Activated T-helper 1 cell treated with anti-CD3 and anti-CD28 coated beads, Interleukin-2, amount 50 U/mL, for 16 hours (primary cell): ENCODE results near the gene SLC38A5.
A peak's percentile ranks its signal among the peaks of the same experiment; 100 is the strongest.
"Not testable (repeated sequence)": the region's sequence is repeated elsewhere in the genome, so short reads cannot be mapped to it uniquely, and the experiment has no call there.

Experiments
- DNase-seq, 2 donors: peaks; one replicate each; pipeline ENCODE4 v3.0.0-alpha.2; 2020; ENCODE audit warnings: low read depth in 1 of 2, low spot score in 1 of 2

SLC38A5 gene

DNA sequence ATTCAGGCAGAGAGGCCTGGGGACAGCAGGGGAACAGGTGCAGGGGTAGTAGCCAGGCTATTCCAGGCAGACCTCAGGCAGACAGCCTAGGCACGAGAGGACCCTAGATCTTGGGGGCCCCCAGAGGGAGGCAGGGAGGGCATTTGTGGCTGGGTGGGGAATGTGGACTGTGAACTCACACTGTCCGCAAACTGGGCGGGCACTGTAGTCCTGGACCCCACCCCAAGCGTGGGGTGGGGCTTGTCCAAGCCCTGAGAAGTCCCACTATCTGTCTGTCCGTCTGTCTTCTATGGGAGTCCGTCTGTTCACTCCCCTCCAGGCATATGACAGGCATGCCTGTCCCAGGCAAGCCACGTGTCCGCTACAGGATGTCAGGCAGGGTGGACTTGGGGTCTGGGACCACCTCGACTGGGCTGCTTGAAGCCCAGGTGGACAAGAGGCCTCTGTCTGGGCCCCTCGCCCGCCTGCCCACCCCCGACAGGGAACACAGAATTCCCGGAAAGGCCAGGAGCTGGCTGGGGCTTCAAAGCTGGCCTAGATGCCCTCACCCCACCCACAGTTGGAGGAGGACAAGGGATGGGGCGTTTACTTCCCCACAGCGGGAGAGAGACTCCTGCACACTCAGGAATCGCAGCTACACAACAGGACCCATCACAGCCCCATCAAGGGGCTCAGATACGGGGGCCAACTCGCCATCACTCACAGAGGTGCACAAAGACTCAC is at the start of gene SLC38A5:
Gene SLC38A5 (minus strand): TSS at position 151 of the 723 bp plus-strand sequence. CDS start 2,336 bp downstream, outside the sequence.
- DNase-seq = no peak

- not testable (repeated sequence) for DNase-seq
Measured at GRCh38 chrX:48519481-48519880, 49.4 kb upstream of the SLC38A5 start.

- DNase-seq = no peak
Measured at GRCh38 chrX:48516987-48517386, 46.9 kb upstream of the SLC38A5 start.

GRCh38 chrX:48516285-48516684 is 46.2 kb upstream of the SLC38A5 start:
- DNase-seq = no peak

- no peak for DNase-seq
Measured at GRCh38 chrX:48515842-48516241, 45.8 kb upstream of the SLC38A5 start.

GRCh38 chrX:48514868-48515460 is 44.9 kb upstream of the SLC38A5 start:
- DNase-seq = no peak

DNA sequence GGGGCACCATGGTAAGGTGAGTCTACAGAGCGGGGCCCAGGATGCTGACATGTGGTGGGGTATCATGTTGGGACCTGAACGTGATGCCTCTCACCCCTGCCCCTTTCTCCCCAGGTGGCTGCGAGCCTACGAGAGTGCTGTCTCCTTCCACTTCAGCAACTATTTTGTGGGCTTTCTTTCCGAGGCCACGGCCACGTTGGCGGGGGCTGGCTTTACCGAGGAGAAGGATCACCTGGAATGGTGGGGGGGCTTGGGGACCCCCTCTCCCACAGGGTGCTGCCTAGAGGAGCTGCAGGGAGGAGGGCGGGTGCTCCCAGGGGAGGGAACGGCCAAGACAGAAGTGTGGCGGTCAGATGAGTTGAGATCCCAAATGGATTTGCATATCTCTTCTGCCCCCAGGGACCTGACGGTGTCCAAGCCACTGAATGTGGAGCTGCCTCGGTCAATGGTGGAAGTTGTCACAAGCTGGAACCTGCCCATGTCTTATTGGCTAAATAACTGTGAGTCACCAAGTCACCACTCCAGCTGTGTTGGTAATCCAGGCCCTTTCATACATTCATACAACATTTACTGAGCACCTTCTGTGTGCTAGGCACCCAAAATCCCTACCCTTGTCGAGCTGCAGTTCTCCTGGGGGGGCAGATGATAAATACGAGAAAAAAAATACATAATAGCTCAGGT is 44.2 kb upstream of the SLC38A5 start:
- no peak for DNase-seq

- DNase-seq = no peak
Measured at GRCh38 chrX:48513670-48514069, 43.6 kb upstream of the SLC38A5 start.

DNA sequence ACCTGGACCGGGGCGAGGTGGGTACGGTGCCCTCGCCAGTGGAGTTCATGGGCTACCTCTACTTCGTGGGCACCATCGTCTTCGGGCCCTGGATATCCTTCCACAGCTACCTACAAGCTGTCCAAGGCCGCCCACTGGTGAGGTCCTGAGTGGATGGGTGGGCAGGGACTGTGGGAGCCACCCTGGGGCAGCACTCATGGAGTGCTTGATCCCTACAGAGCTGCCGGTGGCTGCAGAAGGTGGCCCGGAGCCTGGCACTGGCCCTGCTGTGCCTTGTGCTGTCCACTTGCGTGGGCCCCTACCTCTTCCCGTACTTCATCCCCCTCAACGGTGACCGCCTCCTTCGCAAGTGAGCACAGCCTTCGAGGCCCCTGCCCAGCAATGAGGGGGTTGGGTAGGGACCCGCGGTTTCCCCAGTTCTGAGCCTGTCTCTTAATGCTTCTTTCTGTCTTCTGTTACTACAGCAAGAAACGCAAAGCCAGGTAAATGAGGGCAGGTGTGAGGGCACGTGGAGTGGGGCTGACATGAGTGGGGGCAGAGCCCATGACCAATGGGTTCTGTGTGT is 42.4 kb upstream of the SLC38A5 start:
- no peak for DNase-seq

GRCh38 chrX:48511560-48511959 is 41.5 kb upstream of the SLC38A5 start:
- no peak for DNase-seq

DNA sequence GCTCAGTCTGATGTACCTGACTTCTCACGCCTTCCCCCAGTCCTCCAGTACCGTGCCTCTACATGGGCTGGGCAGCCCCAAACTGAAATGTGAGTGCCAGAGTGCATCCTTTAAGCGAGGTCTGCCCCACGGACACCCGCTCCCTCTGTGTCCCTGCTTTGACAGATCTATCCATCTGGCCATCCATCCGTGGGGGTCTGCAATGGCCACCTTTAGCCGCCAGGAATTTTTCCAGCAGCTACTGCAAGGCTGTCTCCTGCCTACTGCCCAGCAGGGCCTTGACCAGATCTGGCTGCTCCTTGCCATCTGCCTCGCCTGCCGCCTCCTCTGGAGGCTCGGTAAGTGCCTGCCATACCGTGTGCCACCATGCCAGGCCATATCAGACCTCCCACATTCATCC is 39.6 kb upstream of the SLC38A5 start:
- DNase-seq = no peak

DNA sequence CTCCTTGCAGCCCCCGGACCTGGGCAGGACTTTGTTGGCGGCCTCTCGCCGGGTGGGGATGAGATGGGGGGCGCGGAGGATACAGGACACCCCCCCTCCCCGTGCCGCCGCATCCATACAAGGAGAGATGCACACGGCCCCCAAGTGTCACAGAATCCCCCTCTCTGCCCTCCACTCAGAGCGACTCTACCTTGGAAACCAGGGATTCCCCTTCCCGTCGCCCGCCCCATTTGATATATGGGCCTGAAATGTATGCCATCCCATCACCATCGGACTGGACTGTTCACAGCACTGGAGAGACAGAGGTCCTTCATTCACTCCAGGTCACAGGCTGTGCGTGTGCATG is 39.2 kb upstream of the SLC38A5 start:
- no peak for DNase-seq

- peak; percentile 53 to 64 for DNase-seq
Measured at GRCh38 chrX:48508400-48509244, 38.6 kb upstream of the SLC38A5 start, which contains the start of gene PORCN. Gene PORCN (plus strand): TSS chrX:48508992. CDS start chrX:48509821, 829 bp downstream.

- DNase-seq = no peak
Measured at GRCh38 chrX:48507246-48507645, 37.2 kb upstream of the SLC38A5 start.

GRCh38 chrX:48505481-48505880 is 35.4 kb upstream of the SLC38A5 start:
- no peak for DNase-seq

GRCh38 chrX:48504261-48504660 is 34.2 kb upstream of the SLC38A5 start:
- no peak for DNase-seq

GRCh38 chrX:48498374-48498809 is 28.3 kb upstream of the SLC38A5 start:
- no peak for DNase-seq

DNA sequence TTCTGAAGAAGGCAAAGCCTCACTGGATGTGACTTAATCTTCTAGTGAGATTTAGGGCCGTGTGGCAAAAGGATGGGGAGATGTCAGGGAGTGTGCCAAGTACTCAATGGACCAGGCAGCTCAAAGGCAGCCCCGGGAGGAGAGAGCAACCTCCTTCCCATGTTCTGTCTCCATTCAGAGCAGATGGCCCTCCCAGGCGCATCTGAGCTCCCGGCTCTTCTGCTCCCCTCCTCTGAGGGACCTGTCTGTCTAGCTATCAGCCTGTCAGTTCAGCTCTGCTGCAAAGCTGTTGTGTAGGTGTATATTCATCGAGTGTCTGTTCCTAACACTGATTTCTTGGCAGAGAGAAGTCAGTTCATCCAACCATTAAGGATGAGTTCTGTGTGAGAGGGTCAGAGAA is 27.8 kb upstream of the SLC38A5 start:
- DNase-seq = no peak

- no peak for DNase-seq
Measured at GRCh38 chrX:48496660-48497059, 26.6 kb upstream of the SLC38A5 start.

DNA sequence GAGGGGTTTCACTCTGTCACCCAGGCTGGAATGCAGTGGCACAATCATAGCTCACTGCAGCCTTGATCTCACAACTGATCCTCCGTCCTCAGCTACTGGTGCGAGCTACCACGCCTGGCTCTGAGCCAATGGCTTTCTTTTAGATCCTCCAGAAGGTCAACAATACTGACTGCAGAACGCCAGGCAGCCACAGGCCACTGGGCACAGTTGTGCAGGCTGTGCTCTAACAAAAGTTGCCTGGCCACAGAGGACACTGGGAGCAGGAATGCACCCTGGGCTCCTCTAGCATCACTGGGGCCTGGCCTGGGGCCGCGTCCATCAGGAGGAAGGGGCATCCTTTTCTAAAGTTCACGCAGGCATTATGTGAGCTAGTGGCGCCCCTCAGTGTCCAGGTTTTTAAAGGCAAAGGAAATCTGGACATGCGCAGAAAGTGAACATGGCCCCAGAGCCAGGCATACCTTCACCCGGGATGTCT is 23.9 kb upstream of the SLC38A5 start:
- no peak for DNase-seq
